ENCODE measurements around the gene POC1A.

DNA sequence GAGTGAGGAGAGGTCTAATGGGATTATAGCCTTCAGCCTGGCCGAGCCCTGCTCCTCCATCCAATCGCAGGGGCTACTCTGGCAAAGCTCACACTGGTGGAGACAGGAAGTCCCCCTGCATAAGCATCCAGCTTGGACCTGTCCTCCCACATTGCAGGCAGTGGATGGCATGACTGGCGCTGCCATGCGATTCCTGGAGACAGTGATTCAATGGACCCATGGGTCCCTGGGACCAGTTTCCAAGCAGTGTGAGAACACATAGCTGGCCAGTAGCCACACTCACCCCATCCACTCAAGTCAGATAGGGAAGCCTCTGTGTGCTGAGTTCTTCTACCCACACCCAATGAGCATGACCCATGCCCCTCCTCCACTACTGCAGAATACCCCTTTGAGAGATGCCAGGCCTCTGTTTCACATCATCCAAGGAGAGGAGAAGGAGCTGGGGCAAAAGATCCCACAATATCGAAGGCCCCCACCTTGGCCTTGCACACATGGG is 18.1 kb upstream of the POC1A start:
- TF ChIP-seq, protein P1, sequence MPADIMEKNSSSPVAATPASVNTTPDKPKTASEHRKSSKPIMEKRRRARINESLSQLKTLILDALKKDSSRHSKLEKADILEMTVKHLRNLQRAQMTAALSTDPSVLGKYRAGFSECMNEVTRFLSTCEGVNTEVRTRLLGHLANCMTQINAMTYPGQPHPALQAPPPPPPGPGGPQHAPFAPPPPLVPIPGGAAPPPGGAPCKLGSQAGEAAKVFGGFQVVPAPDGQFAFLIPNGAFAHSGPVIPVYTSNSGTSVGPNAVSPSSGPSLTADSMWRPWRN (IDR thresholded peaks at IDR 0.05; ENCODE audit: low read depth) = no peak
- TF ChIP-seq BCL6 (CRISPR knock-in tag; IDR thresholded peaks at IDR 0.05) (no peak), HNRNPL (IDR thresholded peaks at IDR 0.05; ENCODE audit: low read depth, low read length) (no peak), EWSR1 (IDR thresholded peaks at IDR 0.05; ENCODE audit: borderline replicate concordance, low read depth, partially characterized antibody) (no peak), SMAD3 (CRISPR knock-in tag; conservative IDR thresholded peaks at IDR 0.05) (no peak), NFE2L1 (tag; IDR thresholded peaks at IDR 0.05; ENCODE audit: borderline replicate concordance, low read depth) (no peak), EGR1 (conservative IDR thresholded peaks at IDR 0.05) (no peak), RCOR1 (IDR thresholded peaks at IDR 0.05; ENCODE audit: borderline replicate concordance in 1 of 2, low read depth in 2 of 2, low read length in 2 of 2) (no peak), SMARCE1 (IDR thresholded peaks at IDR 0.05) (no peak)
- TF ChIP-seq, protein P2, sequence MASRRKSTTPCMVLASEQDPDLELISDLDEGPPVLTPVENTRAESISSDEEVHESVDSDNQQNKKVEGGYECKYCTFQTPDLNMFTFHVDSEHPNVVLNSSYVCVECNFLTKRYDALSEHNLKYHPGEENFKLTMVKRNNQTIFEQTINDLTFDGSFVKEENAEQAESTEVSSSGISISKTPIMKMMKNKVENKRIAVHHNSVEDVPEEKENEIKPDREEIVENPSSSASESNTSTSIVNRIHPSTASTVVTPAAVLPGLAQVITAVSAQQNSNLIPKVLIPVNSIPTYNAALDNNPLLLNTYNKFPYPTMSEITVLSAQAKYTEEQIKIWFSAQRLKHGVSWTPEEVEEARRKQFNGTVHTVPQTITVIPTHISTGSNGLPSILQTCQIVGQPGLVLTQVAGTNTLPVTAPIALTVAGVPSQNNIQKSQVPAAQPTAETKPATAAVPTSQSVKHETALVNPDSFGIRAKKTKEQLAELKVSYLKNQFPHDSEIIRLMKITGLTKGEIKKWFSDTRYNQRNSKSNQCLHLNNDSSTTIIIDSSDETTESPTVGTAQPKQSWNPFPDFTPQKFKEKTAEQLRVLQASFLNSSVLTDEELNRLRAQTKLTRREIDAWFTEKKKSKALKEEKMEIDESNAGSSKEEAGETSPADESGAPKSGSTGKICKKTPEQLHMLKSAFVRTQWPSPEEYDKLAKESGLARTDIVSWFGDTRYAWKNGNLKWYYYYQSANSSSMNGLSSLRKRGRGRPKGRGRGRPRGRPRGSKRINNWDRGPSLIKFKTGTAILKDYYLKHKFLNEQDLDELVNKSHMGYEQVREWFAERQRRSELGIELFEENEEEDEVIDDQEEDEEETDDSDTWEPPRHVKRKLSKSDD (conservative IDR thresholded peaks at IDR 0.05; ENCODE audit: low read length) = no peak

Measured in K562 (cell line).